GM12864 (cell line): ENCODE measurements around the gene TRIM62.

Source experiments
- DNase-seq: peaks from one replicate; pipeline ENCODE4 v3.0.0-alpha.2; 2011; ENCODE audit warnings: low read depth
- H3K4me3 ChIP-seq: 2 replicates; pipeline ENCODE4 v1.5.1; 2011; ENCODE audit warnings: mild to moderate bottlenecking, low read depth, low read length, control low read depth
- CTCF ChIP-seq: IDR thresholded peaks from 2 replicates; pipeline ENCODE4 v1.5.1; 2011; ENCODE audit warnings: low read depth, mild to moderate bottlenecking, moderate library complexity, low read length, control low read depth, inconsistent platforms; ENCODE audit errors: missing control alignments

The TRIM62 gene

GRCh38 chr1:33175865-33176264, 6.0 kb downstream of the TRIM62 start:
- TF ChIP-seq CTCF = no peak
- no peak for DNase-seq
- no peak overlapping the region for H3K4me3 ChIP-seq

DNA sequence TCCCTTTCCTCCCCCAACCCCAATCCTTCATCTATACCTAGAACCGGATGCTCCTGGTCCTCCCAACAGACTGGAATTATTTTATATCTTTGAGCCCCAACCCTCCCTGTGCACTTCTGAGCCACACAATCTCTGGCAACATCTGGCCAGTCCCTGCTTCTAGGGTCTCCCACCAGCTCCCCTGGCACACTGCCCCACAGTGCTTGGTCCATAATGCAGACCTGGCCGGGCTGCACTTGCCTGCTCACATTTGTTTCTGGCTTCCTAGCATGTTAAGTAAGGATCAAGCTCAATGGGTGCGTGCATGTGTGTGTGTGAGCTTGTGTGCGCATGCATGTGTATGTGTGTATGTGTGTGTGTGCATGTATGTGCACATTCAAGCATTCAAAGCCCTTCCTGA, 8.8 kb downstream of the TRIM62 start:
- no peak for TF ChIP-seq CTCF
- no peak overlapping the region for H3K4me3 ChIP-seq
- no peak for DNase-seq

- DNase-seq = no peak
- no peak overlapping the region for H3K4me3 ChIP-seq
- TF ChIP-seq CTCF = no peak
These were observed 9.6 kb downstream of the TRIM62 start for GRCh38 chr1:33171977-33172813.

GRCh38 chr1:33170351-33171274, 11.2 kb downstream of the TRIM62 start:
- no peak for TF ChIP-seq CTCF
- H3K4me3 ChIP-seq = no peak overlapping the region
- no peak for DNase-seq

DNA sequence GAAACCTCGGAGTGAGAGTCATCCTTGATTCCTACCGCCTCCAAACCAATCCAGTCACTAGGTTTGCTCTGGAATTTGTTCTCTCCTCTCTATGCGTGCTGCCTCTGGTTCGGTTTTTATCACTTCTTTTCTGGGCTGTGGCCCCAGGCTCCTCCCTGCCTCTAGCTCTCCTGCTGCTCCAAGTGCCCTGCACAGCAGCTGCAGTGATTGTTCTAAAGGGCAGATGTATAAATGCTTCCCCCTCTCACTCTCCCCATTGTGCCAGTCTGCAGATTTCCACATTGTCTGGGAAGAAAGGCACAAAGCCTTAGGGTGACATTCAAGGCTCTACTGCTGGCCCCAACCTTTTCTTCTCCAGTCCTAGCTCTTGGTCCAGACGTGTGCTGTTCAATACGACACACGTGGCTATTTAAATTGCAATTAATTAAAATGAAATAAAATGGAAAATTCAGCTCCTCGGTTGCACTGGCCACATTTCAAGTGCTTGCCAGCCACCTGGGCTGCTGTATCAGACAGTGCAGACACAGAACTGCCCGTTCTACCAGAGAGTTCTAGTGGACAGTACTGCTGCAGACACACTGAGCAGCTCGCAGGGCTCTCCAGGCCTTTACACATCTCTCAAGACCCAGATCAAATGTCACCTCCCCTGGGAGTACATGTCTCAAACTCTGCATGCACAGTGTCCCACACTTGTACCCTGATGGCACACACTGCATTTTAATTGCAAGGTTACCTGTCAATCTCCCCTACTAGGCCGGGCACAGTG, 12.4 kb downstream of the TRIM62 start:
- DNase-seq = no peak
- H3K4me3 ChIP-seq = no peak overlapping the region
- no peak for TF ChIP-seq CTCF

- no peak for DNase-seq
- H3K4me3 ChIP-seq = no peak overlapping the region
- TF ChIP-seq CTCF = peak; percentile 11
These were observed 13.1 kb downstream of the TRIM62 start for GRCh38 chr1:33168556-33169289.
